Stomach (tissue), 4 donors: ENCODE results near the gene PHOX2A.

Source experiments
- POLR2A ChIP-seq, 4 donors: fragments of 450-650 bp; IDR thresholded peaks; one replicate each; pipeline ENCODE4 v1.6.1; 2016; ENCODE audit warnings: antibody characterized with exemption in 4 of 4, control low read depth in 2 of 4, mild to moderate bottlenecking in 1 of 4, moderate library complexity in 1 of 4
- TF ChIP-seq, protein P1 (sequence below), 7 experiments: fragments of 450-650 bp in 4 of 7; fragments of 200-600 bp in 3 of 7; sonication (generic) in 3 of 7; IDR thresholded peaks; one replicate each; pipeline ENCODE4 v1.5.1; 2016 to 2019; ENCODE audit warnings: antibody characterized with exemption in 7 of 7, control low read depth in 2 of 7, mild to moderate bottlenecking in 1 of 7

DNA sequence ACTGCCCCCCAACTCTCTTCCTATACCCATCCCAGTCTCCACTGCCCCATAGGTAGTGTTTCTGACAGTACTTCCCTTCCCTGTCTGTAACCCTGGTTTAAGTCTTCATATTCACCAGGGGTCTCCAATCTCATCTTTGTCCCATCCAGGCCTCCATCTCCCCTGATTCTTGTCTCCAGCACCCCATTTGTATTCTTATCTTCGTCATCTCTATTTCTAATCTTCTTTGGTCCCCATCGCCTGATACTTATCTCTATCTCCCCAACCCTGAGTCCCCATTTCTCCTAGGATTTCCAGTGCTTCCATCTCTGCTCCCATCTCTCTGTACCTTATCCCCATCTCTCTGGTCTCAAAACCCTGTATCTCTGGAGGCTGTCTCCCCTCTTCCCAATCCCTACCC, 1.8 kb downstream of the PHOX2A start:
- TF ChIP-seq, protein P1, sequence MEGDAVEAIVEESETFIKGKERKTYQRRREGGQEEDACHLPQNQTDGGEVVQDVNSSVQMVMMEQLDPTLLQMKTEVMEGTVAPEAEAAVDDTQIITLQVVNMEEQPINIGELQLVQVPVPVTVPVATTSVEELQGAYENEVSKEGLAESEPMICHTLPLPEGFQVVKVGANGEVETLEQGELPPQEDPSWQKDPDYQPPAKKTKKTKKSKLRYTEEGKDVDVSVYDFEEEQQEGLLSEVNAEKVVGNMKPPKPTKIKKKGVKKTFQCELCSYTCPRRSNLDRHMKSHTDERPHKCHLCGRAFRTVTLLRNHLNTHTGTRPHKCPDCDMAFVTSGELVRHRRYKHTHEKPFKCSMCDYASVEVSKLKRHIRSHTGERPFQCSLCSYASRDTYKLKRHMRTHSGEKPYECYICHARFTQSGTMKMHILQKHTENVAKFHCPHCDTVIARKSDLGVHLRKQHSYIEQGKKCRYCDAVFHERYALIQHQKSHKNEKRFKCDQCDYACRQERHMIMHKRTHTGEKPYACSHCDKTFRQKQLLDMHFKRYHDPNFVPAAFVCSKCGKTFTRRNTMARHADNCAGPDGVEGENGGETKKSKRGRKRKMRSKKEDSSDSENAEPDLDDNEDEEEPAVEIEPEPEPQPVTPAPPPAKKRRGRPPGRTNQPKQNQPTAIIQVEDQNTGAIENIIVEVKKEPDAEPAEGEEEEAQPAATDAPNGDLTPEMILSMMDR (IDR thresholded peaks at IDR 0.05) = no peak
- TF ChIP-seq POLR2A (IDR thresholded peaks at IDR 0.05) = no peak
